Measurements from ENCODE around the gene MRGPRF.

DNA sequence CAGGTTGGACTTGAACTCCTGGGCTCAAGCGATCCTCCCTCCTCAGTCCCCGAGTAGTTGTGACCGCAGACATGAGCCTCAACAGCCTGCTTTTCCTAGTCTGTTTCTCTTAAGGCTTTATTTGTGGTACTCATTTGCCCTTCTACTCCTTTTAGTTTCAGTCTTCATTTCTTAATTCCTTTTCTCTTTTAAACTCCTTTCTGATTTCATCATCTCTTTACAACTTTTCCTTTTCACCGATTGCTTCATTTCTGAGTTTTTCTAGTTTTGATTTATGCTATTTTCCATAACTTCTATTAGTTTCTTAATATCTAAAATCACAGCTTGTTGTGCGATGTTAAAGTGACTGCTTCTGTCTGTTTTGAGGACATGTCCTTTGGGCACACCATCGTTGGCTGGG, 17.3 kb upstream of the MRGPRF start:
- TF ChIP-seq, protein P1, sequence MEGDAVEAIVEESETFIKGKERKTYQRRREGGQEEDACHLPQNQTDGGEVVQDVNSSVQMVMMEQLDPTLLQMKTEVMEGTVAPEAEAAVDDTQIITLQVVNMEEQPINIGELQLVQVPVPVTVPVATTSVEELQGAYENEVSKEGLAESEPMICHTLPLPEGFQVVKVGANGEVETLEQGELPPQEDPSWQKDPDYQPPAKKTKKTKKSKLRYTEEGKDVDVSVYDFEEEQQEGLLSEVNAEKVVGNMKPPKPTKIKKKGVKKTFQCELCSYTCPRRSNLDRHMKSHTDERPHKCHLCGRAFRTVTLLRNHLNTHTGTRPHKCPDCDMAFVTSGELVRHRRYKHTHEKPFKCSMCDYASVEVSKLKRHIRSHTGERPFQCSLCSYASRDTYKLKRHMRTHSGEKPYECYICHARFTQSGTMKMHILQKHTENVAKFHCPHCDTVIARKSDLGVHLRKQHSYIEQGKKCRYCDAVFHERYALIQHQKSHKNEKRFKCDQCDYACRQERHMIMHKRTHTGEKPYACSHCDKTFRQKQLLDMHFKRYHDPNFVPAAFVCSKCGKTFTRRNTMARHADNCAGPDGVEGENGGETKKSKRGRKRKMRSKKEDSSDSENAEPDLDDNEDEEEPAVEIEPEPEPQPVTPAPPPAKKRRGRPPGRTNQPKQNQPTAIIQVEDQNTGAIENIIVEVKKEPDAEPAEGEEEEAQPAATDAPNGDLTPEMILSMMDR (IDR thresholded peaks at IDR 0.05), result no peak
- TF ChIP-seq POLR2A (IDR thresholded peaks at IDR 0.05), result no peak

Measured in lower leg skin (tissue), 3 donors.